22Rv1 (cell line): ENCODE data around the gene PNPLA8.
"Not testable (repeated sequence)": the region's sequence is repeated elsewhere in the genome, so short reads cannot be mapped to it uniquely, and the experiment has no call there.

ENCODE experiments used
- H3K27ac ChIP-seq: fragments of 450-650 bp; 2 replicates; pipeline ENCODE4 v1.5.1; 2017
- ZFX ChIP-seq: fragments of 450-650 bp; IDR thresholded peaks from 2 replicates; pipeline ENCODE4 v1.6.1; 2017; ENCODE audit warnings: antibody characterized with exemption, borderline replicate concordance
- TF ChIP-seq, protein P1 (sequence below): fragments of 450-650 bp; IDR thresholded peaks from 2 replicates; pipeline ENCODE4 v1.5.1; 2017; ENCODE audit warnings: mild to moderate bottlenecking

PNPLA8 gene

DNA sequence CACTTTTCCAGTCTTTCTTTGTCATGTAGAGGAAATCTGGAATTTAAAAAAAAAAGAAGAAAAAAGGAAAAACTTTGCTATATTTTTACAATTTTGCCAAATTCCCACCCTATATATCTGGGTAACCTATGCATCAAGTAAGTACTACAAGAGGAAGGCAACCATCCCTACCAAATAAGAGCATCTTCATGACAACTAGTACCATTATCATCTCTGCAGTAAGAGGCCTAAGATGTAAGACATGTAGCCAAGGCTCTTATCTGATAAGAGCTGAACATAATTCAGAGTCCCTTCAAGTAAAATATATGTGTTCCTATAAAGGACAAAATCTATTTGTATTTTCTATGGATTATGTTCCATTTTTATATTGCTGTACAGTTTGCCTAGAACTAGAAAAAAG lies 40.1 kb upstream of the PNPLA8 start:
- TF ChIP-seq ZFX = no peak
- TF ChIP-seq, protein P1, sequence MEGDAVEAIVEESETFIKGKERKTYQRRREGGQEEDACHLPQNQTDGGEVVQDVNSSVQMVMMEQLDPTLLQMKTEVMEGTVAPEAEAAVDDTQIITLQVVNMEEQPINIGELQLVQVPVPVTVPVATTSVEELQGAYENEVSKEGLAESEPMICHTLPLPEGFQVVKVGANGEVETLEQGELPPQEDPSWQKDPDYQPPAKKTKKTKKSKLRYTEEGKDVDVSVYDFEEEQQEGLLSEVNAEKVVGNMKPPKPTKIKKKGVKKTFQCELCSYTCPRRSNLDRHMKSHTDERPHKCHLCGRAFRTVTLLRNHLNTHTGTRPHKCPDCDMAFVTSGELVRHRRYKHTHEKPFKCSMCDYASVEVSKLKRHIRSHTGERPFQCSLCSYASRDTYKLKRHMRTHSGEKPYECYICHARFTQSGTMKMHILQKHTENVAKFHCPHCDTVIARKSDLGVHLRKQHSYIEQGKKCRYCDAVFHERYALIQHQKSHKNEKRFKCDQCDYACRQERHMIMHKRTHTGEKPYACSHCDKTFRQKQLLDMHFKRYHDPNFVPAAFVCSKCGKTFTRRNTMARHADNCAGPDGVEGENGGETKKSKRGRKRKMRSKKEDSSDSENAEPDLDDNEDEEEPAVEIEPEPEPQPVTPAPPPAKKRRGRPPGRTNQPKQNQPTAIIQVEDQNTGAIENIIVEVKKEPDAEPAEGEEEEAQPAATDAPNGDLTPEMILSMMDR = no peak
- no peak overlapping the region for H3K27ac ChIP-seq

DNA sequence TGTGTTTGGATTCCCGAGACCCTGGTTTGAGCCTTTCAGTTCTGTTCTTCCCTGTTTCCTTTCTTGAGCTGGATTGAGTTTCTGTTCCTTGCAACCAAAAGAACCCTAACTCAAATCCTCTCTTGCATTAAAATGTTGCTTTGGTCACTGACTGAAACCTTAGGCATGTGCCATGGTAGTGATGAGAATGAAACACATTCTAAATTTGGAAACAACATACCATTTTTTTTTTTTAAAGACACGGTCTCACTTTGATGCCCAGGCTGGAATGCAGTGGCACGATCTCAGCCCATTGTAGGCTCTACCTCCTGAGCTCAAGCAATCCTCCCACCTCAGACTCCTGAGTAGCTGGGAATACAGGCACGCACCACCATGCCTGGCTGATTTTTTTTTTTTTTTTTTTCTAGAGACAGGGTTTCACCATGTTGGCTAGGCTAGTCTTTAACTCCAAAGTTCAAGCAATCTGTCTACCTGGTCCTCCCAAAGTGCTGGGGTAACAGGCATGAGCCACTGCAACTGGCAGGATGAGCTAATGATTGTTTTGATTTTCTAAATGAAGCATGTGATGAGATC lies 35.2 kb upstream of the PNPLA8 start:
- H3K27ac ChIP-seq = no peak overlapping the region
- TF ChIP-seq ZFX = no peak
- TF ChIP-seq, protein P1 = no peak

DNA sequence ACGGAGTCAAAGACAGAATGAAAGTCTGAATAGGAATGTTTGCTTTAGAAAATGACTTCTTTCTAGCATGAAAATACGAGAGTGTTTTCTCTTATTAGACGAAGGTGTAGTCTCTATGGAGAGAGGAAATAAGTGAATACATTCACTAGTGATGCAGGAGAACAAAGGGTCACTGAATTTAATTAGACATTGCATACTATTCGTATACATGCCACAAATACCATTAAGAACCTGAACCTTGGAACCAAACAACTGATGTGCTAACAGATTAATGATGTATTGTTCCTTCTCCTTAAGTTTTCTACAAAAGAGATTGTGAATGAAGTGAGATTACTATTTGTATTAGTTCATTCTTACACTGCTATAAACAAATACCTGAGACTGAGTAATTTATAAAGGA lies 33.3 kb upstream of the PNPLA8 start:
- no peak overlapping the region for H3K27ac ChIP-seq
- TF ChIP-seq ZFX = no peak
- TF ChIP-seq, protein P1 = no peak

DNA sequence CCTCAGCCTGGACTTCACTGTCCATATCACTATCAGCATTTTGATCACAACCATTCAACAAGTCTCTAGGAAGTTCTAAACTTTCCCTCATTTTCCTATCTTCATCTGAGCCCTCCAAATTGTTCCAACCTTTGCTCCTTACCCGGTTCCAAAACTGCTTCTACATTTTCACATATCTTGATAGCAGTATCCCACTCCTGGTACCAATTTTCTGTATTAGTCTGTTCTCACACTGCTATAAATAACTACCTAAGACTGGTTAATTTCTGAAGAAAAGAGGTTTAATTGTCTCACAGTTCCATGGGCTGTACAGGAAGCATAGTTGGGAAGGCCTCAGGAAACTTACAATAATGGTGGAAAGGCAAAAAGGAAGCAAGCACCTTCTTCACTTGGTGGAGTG lies 31.7 kb upstream of the PNPLA8 start:
- TF ChIP-seq ZFX = no peak
- TF ChIP-seq, protein P1 = no peak
- H3K27ac ChIP-seq = no peak overlapping the region

DNA sequence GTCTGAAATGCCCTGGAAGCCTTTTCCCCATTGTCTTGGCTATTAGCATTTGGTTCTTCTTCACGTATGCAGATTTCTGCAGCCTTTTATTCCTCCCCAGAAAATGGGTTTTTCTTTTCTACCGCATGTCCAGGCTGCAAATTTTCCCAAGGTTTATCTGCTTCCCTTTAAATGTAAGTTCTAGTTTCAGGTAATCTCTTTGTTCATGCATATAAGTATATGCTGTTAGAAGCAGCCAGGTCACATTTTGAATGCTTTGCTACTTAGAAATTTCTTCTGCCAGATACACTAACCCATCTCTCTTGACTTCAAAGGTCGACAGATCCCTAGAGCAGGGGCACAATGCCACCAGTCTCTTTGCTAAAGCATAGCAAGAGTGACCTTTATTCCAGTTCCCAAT lies 31.3 kb upstream of the PNPLA8 start:
- TF ChIP-seq, protein P1 = no peak
- no peak for TF ChIP-seq ZFX
- no peak overlapping the region for H3K27ac ChIP-seq

DNA sequence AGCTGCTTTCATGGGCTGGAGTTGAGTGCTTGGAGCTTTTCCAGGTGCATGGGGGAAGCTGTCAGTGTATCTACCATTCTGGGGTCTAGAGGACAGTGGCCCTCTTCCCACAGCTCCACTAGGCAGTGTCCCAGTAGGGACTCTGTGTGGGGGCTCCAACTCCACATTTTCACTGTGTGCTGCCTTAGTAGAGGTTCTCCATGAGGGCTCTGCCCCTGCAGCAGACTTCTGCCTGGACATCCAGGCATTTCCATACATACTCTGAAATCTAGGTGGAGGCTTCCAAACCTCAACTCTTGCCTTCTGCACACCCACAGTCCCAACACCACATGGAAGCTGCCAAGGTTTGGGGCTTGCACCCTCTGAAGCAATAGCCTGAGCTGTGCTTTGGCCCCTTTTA lies 30.7 kb upstream of the PNPLA8 start:
- not testable (repeated sequence) for H3K27ac ChIP-seq

DNA sequence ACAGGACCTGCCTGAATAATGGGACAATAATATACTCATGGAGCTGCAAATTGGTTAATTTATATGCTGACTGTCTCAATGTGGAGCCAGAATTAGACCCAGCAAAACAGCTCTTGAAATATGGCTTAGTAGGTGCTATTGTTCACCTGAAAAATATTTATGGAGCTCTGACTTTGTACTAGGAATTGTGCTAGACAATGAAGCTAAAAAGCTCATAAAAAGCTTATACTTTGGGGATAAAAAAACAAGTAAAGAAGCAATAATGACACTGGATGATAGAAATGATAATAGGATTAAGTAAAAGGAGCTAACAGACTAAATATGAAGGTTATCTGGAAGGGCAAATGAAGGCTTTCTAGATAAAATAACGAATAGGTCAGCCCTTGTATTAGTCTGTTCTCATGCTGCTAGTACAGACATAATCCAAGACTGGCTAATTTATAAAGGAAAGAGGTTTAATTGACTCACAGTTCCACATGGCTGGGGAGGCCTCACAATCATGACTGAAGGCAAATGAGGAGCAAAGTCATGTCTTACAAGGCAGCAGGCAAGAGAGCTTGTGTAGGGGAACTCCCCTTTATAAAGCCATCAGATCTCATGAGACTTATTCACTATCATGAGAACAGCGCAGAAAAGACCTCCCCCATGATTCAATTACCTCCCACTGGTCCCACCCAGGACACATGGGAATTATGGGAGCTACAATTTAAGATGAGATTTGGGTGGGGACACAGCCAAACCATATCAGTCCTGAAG lies 22.4 kb upstream of the PNPLA8 start:
- not testable (repeated sequence) for H3K27ac ChIP-seq

DNA sequence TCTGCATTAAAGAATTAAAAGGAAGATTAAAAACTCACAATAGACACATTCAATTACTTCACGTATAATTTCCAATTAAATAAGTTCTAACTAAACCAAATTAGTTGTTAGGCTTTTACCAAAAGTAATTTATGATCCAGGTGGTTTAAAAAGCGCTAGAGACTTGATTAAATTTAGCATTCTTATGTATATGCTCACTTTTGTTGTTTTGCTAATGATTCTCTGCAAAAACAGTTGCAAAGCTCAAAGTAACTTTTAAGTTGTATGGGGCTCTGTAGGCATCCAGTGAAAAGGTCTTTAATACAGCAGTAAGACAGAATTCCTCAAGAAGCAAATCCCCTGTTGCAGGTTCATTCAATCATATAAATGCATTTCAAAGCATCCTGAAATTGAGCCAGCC lies 15.5 kb upstream of the PNPLA8 start:
- TF ChIP-seq, protein P1 = no peak
- no peak for TF ChIP-seq ZFX

DNA sequence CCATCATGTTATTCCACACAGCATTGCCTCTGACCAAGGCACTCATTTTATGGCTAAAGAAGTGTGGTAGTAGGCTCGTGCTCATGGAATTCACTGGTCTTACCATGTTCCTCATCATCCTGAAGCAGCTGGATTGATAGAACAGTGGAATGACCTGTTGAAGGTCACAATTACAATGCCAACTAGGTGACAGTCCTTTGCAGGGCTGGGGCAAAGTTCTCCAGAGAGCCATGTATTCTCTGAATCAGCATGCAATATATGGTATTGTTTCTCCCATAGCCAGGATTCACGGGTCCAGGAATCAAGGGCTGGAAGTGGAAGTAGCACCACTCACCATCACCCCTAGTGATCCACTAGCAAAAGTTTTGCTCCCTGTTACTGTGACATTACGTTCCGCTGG lies 12.8 kb upstream of the PNPLA8 start:
- H3K27ac ChIP-seq = not testable (repeated sequence)

More for the DNA sequence above, 15.5 kb upstream of the PNPLA8 start:
- no peak overlapping the region for H3K27ac ChIP-seq

DNA sequence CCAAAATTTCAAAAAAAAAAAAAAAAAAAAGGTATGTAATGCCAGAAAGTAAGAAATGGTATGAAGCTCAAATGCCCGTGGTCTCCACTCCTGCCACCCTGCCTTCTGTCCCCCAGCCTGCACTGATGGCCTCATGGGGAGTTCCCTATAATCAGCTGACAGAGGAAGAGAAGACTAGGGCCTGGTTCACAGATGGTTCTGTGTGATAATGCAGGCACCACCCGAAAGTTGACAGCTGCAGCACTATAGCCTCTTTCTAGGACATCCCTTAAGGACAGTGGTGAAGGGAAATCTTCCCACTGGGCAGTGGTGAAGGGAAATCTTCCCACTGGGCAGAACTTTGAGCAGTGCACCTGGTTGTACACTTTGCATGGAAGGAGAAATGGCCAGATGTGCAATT lies 12.3 kb upstream of the PNPLA8 start:
- not testable (repeated sequence) for H3K27ac ChIP-seq
